ENCODE measurements around the gene LGALS9C.
"Not testable (repeated sequence)": the region's sequence is repeated elsewhere in the genome, so short reads cannot be mapped to it uniquely, and the experiment has no call there.

LGALS9C gene

DNA sequence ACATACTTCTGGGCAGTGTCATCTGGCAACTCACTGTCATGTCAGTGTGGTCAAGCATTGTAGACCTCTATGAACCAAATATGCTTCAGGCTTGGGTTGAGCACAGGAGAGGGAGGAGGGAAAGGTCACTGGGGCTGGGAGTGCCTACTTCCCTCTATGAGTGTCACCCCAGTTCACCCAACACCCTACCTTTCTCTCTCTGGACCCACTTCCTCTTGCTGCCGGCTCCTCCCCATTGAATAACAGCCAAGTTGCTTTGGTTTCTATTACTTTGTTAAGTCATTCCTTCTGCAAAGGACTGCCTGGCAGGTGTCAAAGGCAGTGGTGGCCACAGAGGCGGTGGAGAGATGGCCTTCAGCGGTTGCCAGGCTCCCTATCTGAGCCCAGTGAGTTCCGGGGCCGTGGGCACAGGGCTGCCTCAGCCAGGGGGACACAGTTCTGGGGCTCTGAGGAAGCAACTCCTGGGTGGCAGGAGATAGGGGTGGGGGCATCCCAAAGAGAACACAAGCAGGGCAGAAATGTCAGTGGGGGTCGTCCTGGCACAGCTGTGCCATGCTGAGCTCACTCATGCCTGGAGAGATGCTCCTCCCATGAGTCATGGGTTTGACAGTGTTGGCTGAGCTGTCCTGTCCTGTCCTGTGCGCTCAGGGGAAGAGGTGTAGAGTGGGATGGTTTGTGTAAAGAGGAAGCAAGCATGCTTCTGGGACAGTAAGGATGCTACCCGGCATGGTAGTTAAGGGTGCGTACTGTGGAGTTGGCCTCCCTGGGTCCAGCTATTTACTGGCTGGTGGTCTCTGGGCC lies at the start of gene LGALS9C:
Gene LGALS9C, plus strand, starts transcription at position 282 of the 801 bp plus-strand sequence. Its CDS starts 66 bp downstream, at position 348.
- DNase-seq (ENCODE audit: low read depth in 2 of 3, low spot score in 1 of 3) = not testable (repeated sequence)

DNA sequence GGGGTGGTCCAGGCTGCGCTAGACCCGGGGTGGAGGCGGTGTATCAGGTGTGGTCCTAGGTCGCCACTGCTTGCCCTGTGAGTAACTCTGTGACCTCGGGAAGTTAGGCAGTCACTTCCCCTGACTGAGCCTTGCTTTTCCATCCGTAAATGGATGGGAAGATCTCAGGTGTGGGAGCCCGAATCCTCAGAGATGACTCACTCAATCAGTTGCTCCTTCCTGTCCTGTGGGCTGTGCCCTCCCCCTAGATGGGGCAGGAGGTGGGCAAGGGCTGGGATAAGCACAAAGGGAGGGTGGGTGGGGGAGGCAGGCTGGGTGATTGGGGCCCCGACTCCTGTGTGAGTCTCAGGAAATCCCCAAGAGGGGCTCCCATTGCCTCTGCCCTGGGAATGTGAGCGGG lies 44.4 kb upstream of the LGALS9C start:
- not testable (repeated sequence) for DNase-seq (ENCODE audit: low read depth in 2 of 3, low spot score in 1 of 3)

DNA sequence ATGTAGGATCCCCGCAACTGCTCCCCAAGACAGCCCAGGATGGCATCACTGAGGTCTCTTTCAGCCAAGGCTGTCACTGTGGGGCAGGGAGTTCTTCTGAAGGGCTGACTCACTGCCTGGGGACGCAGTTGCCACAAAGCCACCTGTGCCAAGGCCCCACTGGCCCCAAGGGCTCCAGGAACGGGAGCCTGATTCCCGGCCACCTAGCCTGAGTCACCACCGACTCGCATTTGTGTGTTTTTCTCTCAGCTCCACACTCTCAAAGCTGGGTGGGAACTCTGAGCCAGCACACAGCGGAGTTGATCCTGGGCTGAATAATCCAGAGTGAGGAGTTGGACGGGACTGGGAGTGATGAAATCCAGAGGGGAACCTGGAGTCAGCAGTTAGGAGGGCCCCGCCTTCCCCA lies 37.1 kb upstream of the LGALS9C start:
- not testable (repeated sequence) for DNase-seq (ENCODE audit: low read depth in 2 of 3, low spot score in 1 of 3)

DNA sequence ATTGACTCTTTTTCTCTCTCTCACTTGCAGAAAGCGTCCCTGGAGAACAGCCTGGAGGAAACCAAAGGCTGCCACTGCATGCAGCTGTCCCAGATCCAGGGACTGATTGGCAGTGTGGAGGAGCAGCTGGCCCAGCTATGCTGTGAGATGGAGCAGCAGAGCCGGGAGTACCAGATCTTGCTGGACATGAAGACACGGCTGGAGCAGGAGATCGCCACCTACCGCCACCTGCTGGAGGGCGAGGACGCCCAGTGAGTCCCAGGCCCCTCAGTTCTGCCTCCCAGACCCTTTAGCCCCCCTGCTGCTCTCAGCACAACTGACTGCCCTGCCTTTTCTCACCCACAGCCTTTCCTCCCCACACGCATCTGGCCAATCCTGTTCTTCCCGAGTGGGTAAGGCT lies 34.5 kb upstream of the LGALS9C start:
- DNase-seq (ENCODE audit: low read depth in 2 of 3, low spot score in 1 of 3) = peak in 2 of 3 donors; percentile 17 to 43

DNA sequence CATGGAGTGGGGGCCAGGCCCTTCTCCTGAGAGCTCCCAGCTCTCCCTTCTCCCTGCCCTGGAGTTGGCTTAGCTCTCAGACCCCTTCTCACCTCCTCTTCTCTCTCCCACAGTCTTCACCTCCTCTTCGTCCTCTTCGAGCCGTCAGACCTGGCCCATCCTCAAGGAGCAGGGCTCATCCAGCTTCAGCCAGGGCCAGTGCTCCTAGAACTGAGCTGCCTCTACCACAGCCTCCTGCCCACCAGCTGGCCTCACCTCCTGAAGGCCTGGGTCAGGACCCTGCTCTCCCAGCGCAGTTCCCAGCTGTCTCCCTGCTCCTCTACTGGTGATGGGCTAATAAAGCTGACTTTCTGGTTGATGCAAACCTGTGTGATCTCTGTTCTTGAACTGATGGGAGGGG lies 34.1 kb upstream of the LGALS9C start:
- DNase-seq (ENCODE audit: low read depth in 2 of 3, low spot score in 1 of 3) = not testable (repeated sequence)

DNA sequence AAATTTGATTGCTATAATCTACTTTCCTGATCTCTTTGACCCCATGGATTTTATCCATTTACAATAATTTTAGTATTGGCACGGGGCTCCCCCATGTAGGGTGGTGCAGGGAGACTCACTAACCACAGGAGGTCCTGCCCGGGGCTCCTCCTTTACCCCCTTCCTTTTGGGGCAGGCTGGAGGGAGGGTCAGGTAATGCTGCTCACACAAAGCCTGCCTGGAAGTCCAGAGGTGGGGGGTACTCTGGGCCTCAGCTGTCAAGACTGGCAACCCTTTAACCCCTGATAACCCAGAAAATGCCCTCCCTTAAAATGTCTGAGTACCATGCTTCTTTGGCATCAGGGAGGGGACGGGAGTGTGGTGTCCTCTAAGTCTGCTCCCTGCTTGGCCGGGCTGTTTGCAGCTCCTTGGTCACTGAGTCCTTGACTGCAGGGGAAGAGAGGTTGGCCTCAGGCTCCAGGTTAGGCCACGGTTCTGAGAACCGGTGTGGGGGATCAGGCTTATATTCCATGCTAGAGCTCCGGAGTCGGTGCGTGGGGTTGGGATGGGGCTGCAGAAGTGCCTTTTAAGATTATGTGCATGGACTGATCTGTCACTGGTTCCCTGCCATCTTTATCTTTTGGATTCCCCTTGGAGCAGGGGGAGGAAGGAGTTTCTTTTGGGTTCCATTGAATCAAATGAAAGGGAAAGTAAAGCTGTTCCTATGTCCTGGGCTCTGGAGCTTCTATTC lies 28.9 kb upstream of the LGALS9C start:
- not testable (repeated sequence) for DNase-seq (ENCODE audit: low read depth in 2 of 3, low spot score in 1 of 3)

DNA sequence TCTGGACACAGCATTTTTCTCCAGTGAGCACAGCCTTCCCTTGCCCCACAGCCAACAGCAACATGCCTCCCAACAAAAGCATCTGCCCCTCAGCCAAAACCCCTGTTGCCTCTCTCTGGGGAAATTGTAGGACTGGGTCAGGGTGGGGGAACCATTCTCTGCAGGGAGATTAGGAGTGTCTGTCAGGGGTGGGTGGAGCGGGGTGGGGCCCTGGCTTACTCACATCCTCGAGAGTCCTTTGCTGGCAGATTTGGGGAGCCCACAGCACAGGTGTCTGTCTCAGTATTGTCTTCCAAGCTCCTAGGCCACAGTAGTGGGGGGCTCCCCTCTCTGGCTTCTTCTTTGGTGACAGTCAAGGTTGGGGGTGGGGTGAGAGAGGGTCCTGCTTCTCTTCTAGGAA lies 28.3 kb upstream of the LGALS9C start:
- not testable (repeated sequence) for DNase-seq (ENCODE audit: low read depth in 2 of 3, low spot score in 1 of 3)

DNA sequence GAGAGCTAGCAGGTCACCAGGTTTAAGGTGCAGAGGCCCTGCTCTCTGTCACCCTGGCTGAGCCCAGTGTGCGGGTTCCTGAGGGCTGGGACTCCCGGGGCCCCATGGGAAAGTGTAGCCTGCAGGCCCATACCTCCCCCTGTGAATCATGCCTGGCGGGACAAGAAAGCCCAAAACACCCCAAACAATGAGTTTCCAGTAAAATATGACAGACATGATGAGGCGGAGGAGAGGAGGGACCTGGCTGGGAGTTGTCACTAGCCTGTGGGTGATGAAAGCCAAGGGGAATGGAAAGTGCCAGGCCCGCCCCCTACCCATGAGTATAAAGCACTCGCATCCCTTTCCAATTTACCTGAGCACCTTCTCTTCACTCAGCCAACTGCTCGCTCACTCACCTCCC lies 26.8 kb upstream of the LGALS9C start:
- not testable (repeated sequence) for DNase-seq (ENCODE audit: low read depth in 2 of 3, low spot score in 1 of 3)

DNA sequence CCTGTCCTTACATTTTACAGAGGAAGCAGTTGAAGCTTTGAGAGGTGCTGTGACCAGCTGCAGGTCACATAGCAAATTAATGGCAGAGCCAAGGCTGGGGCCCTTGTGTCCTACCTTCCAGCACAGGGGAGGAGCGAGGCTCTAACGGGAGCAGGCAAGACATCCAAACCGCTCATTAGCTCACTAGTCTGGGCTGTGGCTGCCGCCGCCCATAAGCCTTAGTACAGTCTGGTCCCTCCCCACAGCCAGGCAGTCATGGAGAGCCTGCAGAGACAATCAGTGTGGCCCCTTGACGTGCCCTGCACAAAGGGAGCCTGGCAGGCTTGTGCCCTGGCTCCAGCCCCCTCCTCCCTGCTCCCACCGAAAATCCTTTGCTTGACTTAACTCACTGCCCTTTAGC lies 25.6 kb upstream of the LGALS9C start:
- not testable (repeated sequence) for DNase-seq (ENCODE audit: low read depth in 2 of 3, low spot score in 1 of 3)

DNA sequence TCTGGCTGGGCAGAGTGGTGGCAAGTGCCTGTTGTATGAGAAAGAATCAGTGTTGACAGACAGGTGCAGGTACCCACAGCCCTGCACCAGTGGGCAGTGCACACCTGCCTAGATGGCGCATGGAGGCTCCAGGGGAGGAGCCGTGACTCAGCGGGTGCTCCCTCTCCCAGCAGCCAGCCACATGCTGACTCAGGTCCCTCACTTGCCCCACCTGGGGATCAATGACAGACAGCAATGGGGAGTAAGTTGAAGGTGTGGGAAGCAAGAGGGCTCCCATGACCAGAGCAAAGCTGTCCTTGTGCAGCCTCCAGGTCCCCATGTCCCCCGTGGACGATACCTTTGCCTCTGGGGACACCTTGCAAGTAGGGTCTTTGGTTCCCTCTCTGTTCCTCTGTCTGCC lies 24.6 kb upstream of the LGALS9C start:
- DNase-seq (ENCODE audit: low read depth in 2 of 3, low spot score in 1 of 3) = not testable (repeated sequence)

DNA sequence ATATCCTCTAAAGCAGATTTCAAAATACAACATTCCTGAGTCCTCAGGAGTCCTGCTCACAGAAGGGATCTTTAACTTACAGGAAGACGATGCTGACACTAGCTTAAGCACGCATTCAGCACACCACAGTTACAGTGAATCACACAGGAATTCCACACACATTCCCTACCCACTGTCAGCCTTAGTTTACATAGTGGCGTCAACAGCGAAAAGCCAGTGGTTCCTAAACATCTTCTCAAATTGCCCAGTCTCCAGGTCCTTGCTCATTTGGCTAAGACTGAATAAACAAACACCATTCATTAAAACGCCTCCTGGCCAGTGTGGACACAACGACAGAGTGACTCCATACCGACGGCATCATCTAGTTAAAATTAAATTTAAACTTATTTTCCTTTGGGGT lies 17.6 kb upstream of the LGALS9C start:
- not testable (repeated sequence) for DNase-seq (ENCODE audit: low read depth in 2 of 3, low spot score in 1 of 3)

DNA sequence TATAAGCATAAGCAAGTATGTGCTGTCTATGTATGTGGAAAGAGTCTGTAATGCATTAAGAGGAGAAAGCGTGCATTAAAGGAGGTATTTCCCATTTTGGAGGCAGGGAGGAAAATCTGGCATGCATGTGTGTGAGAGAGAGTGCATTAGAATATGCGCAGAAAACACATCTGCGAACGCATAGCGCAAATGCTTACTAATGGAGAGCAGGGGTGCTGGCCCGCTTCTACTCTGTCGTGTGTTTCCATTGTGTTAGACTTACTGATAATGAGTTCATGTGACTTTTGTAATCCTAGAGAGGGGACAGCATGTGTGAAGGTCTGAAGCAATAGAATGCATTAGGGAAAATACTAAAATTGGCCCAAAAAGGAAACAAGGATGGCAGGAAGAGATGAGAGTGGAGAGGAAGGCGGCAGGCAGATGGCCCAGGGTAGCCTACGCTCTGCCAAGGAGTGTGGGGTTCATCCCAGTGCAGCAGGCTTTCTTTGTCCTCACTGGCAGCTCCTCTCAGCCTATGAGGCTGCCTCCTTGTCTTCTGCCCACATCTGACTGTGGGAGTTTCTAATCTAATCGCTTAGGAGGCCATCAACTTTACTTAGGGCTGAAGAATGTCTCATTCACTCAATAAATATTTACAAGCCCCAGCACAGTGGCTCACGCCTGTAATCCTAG lies 12.6 kb upstream of the LGALS9C start:
- DNase-seq (ENCODE audit: low read depth in 2 of 3, low spot score in 1 of 3) = not testable (repeated sequence)

DNA sequence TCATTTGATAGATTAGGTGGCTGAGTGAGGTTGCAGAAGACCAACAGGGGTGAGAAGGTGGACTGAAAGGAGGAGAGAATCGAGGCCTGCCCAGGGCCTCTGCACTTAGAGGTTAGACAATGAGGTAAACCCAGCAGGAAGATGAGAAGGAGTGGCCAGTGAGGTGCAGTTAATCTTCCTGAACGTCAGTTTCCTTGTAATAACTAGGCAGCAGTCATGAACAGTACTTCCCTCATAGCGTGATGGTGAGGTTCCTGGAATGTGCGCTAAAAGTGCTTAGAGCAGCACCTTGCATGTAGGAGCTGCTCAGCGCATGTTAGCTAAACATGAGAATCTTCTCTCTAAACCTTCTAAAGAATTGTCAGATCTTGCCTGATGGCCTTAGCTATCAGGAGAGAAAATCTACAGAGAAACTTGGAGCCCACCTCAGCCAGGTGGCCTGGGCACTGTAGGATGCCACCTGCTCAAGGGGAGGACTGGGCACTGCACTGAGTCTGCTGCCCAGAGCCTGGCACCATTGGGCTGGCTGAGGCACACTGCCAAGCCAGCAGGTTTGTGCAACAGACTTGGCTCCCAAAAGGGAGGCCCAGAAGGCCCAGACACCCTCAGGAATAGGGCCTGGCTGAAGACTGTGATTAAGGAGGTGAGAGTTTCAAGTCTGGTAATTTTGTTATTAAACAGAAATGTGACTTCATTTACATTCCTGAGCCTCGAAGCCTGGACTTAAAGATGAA lies 10.2 kb upstream of the LGALS9C start:
- not testable (repeated sequence) for DNase-seq (ENCODE audit: low read depth in 2 of 3, low spot score in 1 of 3)

DNA sequence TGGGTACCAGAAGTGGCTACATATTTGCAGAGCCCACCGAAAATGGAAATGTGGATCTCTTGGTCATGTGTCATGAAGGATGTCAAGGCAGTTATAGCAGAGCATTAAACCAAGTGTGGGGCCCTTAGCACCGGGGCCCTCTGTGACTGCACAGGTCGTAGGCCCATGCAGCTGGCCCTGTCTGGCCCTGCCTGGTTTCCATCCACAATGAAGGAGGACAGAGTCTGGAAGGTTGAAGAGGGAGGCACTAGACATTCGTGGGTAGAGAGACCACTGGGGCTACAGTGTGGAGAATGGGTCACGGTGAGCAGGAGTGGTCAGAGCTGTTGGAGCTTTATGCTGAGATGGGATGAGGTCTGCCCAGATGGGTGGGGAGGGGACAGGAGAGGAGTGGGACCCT lies 9.6 kb upstream of the LGALS9C start:
- not testable (repeated sequence) for DNase-seq (ENCODE audit: low read depth in 2 of 3, low spot score in 1 of 3)

DNA sequence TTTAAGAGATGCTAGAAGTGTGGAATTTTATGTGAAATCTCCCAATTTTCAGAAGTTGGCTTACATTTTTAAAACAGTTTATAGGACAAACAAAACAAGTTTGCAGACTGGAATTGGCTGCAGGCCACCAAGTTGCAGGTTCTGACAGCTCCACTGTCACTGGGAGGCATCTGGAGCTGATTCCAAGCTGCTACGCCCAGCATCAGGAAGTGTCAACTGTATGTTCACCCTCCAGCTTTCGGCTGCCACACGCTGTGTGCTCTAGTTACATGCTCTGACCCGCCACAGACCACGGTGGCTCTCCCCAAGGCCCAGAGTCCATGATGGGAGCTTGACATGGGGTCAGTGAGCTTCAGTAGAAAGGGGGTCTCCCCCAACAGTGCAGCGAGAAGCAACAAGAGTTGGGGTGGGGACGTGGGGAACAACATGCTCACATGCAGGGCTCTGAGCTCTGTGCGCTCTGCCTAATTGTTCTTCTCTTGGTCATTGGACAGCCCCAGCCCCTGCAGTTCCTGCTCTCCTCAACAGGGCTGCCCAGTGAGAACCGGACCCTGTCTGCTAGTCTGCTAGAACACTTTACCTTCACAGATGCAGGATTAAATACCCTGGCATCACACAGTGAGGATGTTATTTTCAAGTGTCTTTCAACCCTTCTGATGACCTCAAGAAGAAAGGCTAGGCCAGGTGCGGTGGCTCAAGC lies 8.0 kb upstream of the LGALS9C start:
- DNase-seq (ENCODE audit: low read depth in 2 of 3, low spot score in 1 of 3) = not testable (repeated sequence)

DNA sequence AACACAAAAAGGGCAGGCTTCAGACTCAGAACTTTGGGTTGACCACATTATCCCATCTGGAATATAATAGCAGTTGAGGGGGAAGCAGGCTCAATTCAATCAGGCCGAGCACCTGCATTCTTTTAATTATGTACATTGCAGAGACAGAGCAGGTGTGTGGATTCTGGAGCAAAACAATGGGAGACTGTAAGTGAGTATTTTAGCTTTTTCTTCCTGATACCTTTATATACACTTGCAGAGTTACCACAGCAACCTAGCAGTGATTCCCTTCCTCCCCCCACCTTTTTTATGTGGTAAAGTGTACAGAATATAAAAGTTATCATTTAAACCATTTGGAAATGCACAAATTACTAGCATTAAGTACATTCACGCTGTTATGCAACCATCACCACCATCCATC lies 6.8 kb upstream of the LGALS9C start:
- not testable (repeated sequence) for DNase-seq (ENCODE audit: low read depth in 2 of 3, low spot score in 1 of 3)

DNA sequence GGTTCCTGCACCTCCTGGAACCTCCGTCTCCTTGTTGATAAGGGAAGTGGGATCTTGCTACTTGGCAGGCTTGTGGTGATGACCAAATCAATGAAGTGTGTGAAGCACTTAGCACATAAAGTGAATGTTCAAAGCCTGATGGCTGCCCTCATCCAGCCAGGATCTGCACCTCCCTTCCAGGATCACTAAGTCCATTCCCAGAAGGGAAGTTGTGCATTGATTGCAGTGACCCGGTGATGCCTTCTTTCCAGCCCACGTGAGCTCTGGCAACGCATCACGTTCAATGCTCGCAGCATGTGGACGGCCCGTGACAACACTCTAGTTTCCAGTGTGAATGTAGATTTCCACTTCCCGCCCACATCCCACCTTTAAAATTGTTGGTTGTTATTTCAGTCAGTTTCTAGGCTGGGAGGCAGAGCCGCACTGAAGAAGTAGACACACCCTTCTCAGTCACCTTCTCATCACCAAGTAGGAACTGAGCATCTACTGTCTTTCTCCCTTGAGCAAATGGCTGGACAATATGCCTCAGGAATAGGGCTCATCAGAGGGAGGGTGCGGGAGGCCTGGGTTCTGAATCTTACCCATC lies 6.2 kb upstream of the LGALS9C start:
- DNase-seq (ENCODE audit: low read depth in 2 of 3, low spot score in 1 of 3) = not testable (repeated sequence)

DNA sequence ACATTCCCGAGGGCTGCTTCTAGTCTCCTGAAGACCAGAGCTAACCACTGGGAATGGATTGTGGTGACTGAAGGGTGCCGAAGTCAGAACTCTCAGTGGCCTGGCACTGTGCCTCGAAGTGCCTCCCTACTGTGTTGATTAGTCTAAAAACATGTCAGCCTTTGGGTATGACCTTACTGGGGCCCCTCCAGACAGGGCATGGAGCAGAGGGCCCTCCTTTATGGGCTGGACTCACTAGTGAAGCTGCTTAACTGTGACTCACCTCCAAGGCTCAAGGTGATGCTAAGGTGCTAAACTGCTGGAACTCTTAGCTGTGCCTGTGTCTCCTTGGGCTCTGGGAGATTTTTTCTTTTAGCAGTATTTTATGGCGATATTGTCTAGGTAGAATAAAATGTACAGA lies 2.6 kb upstream of the LGALS9C start:
- DNase-seq (ENCODE audit: low read depth in 2 of 3, low spot score in 1 of 3) = not testable (repeated sequence)

DNA sequence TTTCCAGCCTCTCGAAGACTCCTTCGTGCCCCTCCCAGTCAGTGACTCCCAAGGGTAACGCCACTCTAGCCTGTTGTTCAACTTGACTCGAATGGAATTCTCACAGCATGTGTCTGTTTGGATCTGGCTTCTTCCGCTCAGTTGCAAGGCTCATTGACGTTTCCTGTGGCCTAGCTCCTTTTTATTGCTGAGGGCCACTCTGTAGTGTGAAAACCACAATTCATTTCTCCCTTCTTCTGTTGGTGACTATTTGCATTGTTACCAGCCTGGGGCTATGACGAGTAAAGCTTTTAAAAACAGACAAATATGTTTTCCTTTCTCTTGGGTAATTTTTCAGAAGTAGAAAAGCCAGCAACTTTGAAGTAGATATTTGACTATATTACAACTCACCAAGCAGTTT lies 1.8 kb upstream of the LGALS9C start:
- DNase-seq (ENCODE audit: low read depth in 2 of 3, low spot score in 1 of 3) = not testable (repeated sequence)

DNA sequence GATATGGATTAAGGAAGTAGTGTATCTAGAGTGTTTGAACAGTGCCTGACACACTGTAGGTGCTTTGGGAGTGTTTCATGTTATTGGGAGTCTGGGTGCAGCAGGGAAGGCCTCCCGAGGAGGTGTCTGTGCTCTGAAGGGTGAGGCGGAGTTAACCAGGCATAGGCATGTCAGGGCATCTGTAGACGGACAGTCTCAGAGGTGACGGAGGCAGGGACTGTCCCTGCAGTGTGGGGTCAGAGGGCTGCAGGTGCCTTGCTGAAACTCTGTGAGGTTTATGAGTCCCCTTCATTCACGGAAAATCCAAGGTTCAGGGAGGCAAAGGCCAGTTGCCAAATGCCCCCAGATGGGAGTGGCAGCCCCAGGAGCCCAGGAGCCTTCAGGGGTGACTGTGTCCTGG lies 778 bp downstream of the LGALS9C start:
- not testable (repeated sequence) for DNase-seq (ENCODE audit: low read depth in 2 of 3, low spot score in 1 of 3)

Data from stimulated activated CD4-positive, alpha-beta T cell treated with anti-CD3 and anti-CD28 coated beads, Interleukin-12 subunit alpha, Interleukin-12 subunit beta, amount 100 ng/mL, for 48 hours (primary cell).